Endothelial cell of umbilical vein (primary cell): ENCODE data around the gene SAMSN1. TPM values are rescaled to one million over a fixed set of nuclear protein-coding genes. Genes with fewer than 3 reads are reported as not detected.

Experiments
- BruUV-seq: library from RNA; stranded (reverse); fragments of 400-500 nt; replicated peaks from 2 replicates; lab custom pipeline; 2021; lab: Mats Ljungman, UMichigan
- CTCF ChIA-PET: fragments of 300-600, 350-600 bp; sonication (Branson Sonifier 250); formaldehyde crosslinking; loops from one replicate; lab custom pipeline; 2021; ENCODE audit warnings: antibody characterized with exemption, inconsistent platforms; lab: Charles Lee
- POLR2A ChIA-PET: fragments of 300-600, 350-600 bp; sonication (Branson Sonifier 250); formaldehyde crosslinking; loops from one replicate; lab custom pipeline; 2021; ENCODE audit warnings: antibody characterized with exemption, inconsistent platforms; lab: Charles Lee
- DNase-seq: peaks from one replicate; pipeline ENCODE4 v3.0.0-alpha.2; 2011; ENCODE audit warnings: low read depth, low spot score
- FAIRE-seq: peaks from 2 replicates; lab custom pipeline; 2011; peaks lifted over from hg19 to GRCh38; lab: Jason Lieb, UNC
- H2AFZ ChIP-seq: 2 replicates; pipeline ENCODE4 v1.6.0; 2012; ENCODE audit warnings: low read depth, low read length, control low read depth, inconsistent platforms
- H3K27ac ChIP-seq: 2 replicates; pipeline ENCODE4 v1.5.1; 2011; ENCODE audit warnings: low read depth, mild to moderate bottlenecking, control low read depth, low read length, moderate library complexity; ENCODE audit not compliant: insufficient read depth
- H3K27me3 ChIP-seq, 2 experiments: 2 replicates each; pipeline versions ENCODE4 v1.6.0 to v1.6.1; 2011; ENCODE audit warnings: low read length in 2 of 2, mixed read lengths in 1 of 2; ENCODE audit not compliant: control insufficient read depth in 2 of 2, insufficient read depth in 2 of 2
- H3K36me3 ChIP-seq, 2 experiments: 2 replicates in 1 of 2; 3 replicates in 1 of 2; pipeline ENCODE4 v1.5.1; 2011; ENCODE audit warnings: low read length in 2 of 2, mild to moderate bottlenecking in 1 of 2, moderate library complexity in 1 of 2; ENCODE audit not compliant: control insufficient read depth in 2 of 2, insufficient read depth in 2 of 2; ENCODE audit errors: extremely low read depth in 1 of 2
- H3K4me1 ChIP-seq: 3 replicates; pipeline ENCODE4 v1.5.1; 2011; ENCODE audit warnings: mild to moderate bottlenecking, low read length; ENCODE audit not compliant: control insufficient read depth, insufficient read depth; ENCODE audit errors: extremely low read depth
- H3K4me2 ChIP-seq: 2 replicates; pipeline ENCODE4 v1.6.1; 2011; ENCODE audit warnings: low read length, control low read depth, mixed read lengths; ENCODE audit not compliant: insufficient read depth
- H3K4me3 ChIP-seq, 3 experiments: fragments of 200-600 bp in 1 of 3; sonication (generic), shearing (Covaris generic) in 1 of 3; replicated peaks in 1 of 3; 2 replicates each; pipeline ENCODE4 v1.5.1; 2011 to 2016; ENCODE audit warnings: control low read depth in 3 of 3, low read length in 3 of 3, mild to moderate bottlenecking in 2 of 3, inconsistent platforms in 1 of 3, low read depth in 1 of 3, moderate library complexity in 1 of 3; ENCODE audit not compliant: insufficient read depth in 1 of 3
- H3K79me2 ChIP-seq: 2 replicates; pipeline ENCODE4 v1.6.0; 2012; ENCODE audit warnings: low read length, inconsistent platforms; ENCODE audit not compliant: control insufficient read depth, insufficient read depth
- H3K9ac ChIP-seq: replicated peaks from 2 replicates; pipeline ENCODE3; 2011; ENCODE audit warnings: low read length, control low read depth; ENCODE audit not compliant: insufficient read depth; ENCODE audit errors: extremely low read depth
- H3K9me1 ChIP-seq: replicated peaks from 3 replicates; pipeline ENCODE4 v1.6.0; 2011; ENCODE audit warnings: mild to moderate bottlenecking, low read length; ENCODE audit not compliant: control insufficient read depth, insufficient read depth; ENCODE audit errors: extremely low read depth
- H3K9me3 ChIP-seq: replicated peaks from 2 replicates; pipeline ENCODE4 v1.5.1; 2012; ENCODE audit warnings: low read length, inconsistent platforms; ENCODE audit not compliant: control insufficient read depth, insufficient read depth
- H4K20me1 ChIP-seq: replicated peaks from 2 replicates; pipeline ENCODE3; 2011; ENCODE audit warnings: mild to moderate bottlenecking, low read length; ENCODE audit not compliant: control insufficient read depth, insufficient read depth; ENCODE audit errors: extremely low read depth
- EZH2 ChIP-seq: IDR thresholded peaks from 2 replicates; pipeline ENCODE4 v1.6.1; 2012; ENCODE audit warnings: borderline replicate concordance, low read depth, mild to moderate bottlenecking, moderate library complexity, low read length, inconsistent platforms; ENCODE audit not compliant: severe bottlenecking
- FOS ChIP-seq: IDR thresholded peaks from 2 replicates; pipeline ENCODE4 v1.6.1; 2011; ENCODE audit warnings: mild to moderate bottlenecking, low read length, moderate library complexity, borderline replicate concordance; ENCODE audit not compliant: insufficient read depth
- GATA2 ChIP-seq: IDR thresholded peaks from 2 replicates; pipeline ENCODE4 v1.7.0; 2011; ENCODE audit warnings: low read depth, mild to moderate bottlenecking, moderate library complexity, mixed read lengths, low read length; ENCODE audit not compliant: insufficient read length, insufficient read depth
- JUN ChIP-seq: IDR thresholded peaks from 2 replicates; pipeline ENCODE4 v1.6.1; 2011; ENCODE audit warnings: borderline replicate concordance, low read depth; ENCODE audit not compliant: insufficient read length, insufficient read depth
- MYC ChIP-seq: IDR thresholded peaks from one replicate; pipeline ENCODE4 v1.6.1; 2011; ENCODE audit warnings: mild to moderate bottlenecking, low read depth, low read length
- POLR2A ChIP-seq: IDR thresholded peaks from 2 replicates; pipeline ENCODE4 v1.6.1; 2012; ENCODE audit warnings: low read depth, mild to moderate bottlenecking, control low read depth, low read length
- POLR2AphosphoS5 ChIP-seq: IDR thresholded peaks from 2 replicates; pipeline ENCODE4 v1.6.1; 2012; ENCODE audit warnings: low read depth, mild to moderate bottlenecking, control low read depth, low read length, moderate library complexity; ENCODE audit not compliant: insufficient read depth
- dilution Hi-C: fragments of 300-500 bp; cut with MboI; formaldehyde crosslinking; loops from one replicate; pipeline ENCODE4 v1.15.0; 2019; ENCODE audit warnings: low sequenced_read_pairs; ENCODE audit not compliant: extremely low pct_ligation_motif_present
- intact Hi-C: fragments of 100-400 bp; cut with micrococcal nuclease; formaldehyde crosslinking; loops from one replicate; pipeline ENCODE4 v1.10.0; 2022
- polyA plus RNA-seq, 4 experiments: library from polyadenylated mRNA; depleted of rRNA in 3 of 4; stranded (reverse) in 3 of 4; unstranded in 1 of 4; fragments of >200 nt; gene quantifications; 2 replicates each; pipeline versions ENCODE4 v1.2.1 to v1.2.3, GENCODE V29; 2011 to 2012; ENCODE audit warnings: missing spikeins in 1 of 4
- total RNA-seq: library from RNA; stranded (reverse); gene quantifications from 2 replicates; pipeline ENCODE4 v1.2.3, GENCODE V29; 2021
- TF ChIP-seq, protein P1 (sequence below), 2 donors: IDR thresholded peaks; 1 replicate in 1 of 2; 2 replicates in 1 of 2; pipeline ENCODE4 v1.5.1; 2011; ENCODE audit warnings: low read length in 2 of 2, mild to moderate bottlenecking in 2 of 2, moderate library complexity in 2 of 2, control low read depth in 1 of 2, inconsistent platforms in 1 of 2, low read depth in 1 of 2; ENCODE audit not compliant: insufficient read depth in 1 of 2; ENCODE audit errors: extremely low read depth in 1 of 2
- TF ChIP-seq, protein P2 (sequence below): IDR thresholded peaks from 2 replicates; pipeline ENCODE4 v1.6.1; 2011; ENCODE audit not compliant: insufficient read depth, insufficient read length

Gene SAMSN1
- total and polyA plus RNA-seq, 2 donors (not counting 3 experiments of a cell fraction or from before 2014, with no cell fraction given), result 2.5 to 5.3 TPM

DNA sequence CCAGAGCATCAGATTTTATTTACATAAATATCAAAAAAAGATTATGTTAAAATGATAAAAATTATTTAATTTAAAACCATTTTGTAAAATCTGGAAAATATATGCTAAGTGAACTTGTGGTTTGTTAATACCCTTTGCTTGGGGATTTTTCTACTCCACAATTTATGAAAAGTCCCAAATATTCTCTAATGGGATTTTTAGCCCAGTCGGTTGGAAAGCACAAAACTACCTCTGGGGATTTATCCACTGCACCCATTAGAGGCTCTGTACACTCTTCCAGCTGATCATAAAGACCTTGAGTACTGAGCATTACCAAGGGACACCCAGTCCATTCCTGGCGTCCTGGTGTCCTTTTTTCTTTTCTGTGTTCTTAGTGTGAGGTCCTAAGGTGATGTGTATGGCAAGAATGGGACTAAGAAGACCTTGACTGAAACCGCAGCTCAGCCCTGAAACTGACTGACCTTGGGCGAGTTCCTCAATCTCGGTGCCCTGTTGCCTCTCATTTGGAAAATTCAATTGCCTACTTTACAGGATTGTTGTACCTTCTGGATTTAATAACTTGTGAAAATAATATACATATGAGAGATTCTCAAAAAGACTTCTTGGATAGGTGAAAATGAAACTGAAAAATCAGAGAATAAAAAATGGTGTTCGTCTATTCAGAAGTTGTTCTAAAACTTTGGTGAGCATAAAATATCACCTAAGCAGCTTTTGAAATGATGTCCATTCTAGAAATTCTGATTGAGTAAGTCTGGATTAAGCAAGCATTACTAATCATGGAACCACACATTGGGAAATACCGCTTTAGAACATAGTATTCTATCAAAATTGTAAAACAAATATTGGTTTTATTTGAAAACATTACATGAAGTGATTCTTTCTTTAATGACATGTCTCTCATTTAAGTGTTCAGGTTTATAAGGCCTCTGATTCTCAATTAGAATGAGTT, 21.5 kb upstream of the SAMSN1 start:
- TF ChIP-seq POLR2AphosphoS5, result no peak
- no peak for TF ChIP-seq FOS
- no peak for TF ChIP-seq POLR2A
- TF ChIP-seq, protein P1, sequence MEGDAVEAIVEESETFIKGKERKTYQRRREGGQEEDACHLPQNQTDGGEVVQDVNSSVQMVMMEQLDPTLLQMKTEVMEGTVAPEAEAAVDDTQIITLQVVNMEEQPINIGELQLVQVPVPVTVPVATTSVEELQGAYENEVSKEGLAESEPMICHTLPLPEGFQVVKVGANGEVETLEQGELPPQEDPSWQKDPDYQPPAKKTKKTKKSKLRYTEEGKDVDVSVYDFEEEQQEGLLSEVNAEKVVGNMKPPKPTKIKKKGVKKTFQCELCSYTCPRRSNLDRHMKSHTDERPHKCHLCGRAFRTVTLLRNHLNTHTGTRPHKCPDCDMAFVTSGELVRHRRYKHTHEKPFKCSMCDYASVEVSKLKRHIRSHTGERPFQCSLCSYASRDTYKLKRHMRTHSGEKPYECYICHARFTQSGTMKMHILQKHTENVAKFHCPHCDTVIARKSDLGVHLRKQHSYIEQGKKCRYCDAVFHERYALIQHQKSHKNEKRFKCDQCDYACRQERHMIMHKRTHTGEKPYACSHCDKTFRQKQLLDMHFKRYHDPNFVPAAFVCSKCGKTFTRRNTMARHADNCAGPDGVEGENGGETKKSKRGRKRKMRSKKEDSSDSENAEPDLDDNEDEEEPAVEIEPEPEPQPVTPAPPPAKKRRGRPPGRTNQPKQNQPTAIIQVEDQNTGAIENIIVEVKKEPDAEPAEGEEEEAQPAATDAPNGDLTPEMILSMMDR (IDR thresholded peaks at IDR 0.05; ENCODE audit: extremely low read depth in 1 of 2, insufficient read depth in 1 of 2, low read depth in 1 of 2, low read length in 2 of 2), result no peak
- TF ChIP-seq GATA2, result no peak
- no peak for TF ChIP-seq MYC
- TF ChIP-seq JUN, result no peak
- TF ChIP-seq, protein P2, sequence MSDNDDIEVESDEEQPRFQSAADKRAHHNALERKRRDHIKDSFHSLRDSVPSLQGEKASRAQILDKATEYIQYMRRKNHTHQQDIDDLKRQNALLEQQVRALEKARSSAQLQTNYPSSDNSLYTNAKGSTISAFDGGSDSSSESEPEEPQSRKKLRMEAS, result no peak
- TF ChIP-seq EZH2, result no peak
- H3K36me3 ChIP-seq, result no peaks in the 10 kb centered on the region
- no TSS peak for BruUV-seq
- ChIA-PET CTCF (no interaction called here), POLR2A (no interaction called here)
- no peaks in the 10 kb centered on the region for H3K4me1 ChIP-seq
- DNase-seq (no peak), FAIRE-seq (no peak)
- no peaks in the 10 kb centered on the region for H3K27me3 ChIP-seq
- no peak overlapping the region for H3K4me3 ChIP-seq
- no peaks in the 10 kb centered on the region for H3K9me1 ChIP-seq
- H2AFZ ChIP-seq, result no peak overlapping the region
- H3K9me3 ChIP-seq, result no peaks in the 10 kb centered on the region
- no peak overlapping the region for H3K27ac ChIP-seq
- dilution Hi-C loops, result no loop called here
- H3K4me2 ChIP-seq, result no peak overlapping the region
- intact Hi-C loops, result no loop called here
- no peak overlapping the region for H3K9ac ChIP-seq
- H4K20me1 ChIP-seq, result no peaks in the 10 kb centered on the region
- H3K79me2 ChIP-seq, result no peaks in the 10 kb centered on the region
